Measurements from ENCODE around the gene MAP2K4. TPM values are rescaled to one million over a fixed set of nuclear protein-coding genes. Genes with fewer than 3 reads are reported as not detected.

Gene MAP2K4
- total and polyA plus RNA-seq, 2 of the 8 experiments (the other 6 are each of a cell fraction or from before 2014, with no cell fraction given): 14.2 to 37.3 TPM

GRCh38 chr17:12035673-12036072 is 15.0 kb downstream of the MAP2K4 start:
- H3K79me1 ChIP-seq (ENCODE audit: low read depth, low read length): peaks cover 13% of the 10 kb centered on the region
- TF ChIP-seq POLR2AphosphoS5 (IDR thresholded peaks at IDR 0.05; ENCODE audit: low read depth, low read length) (no peak), CREB1 (IDR thresholded peaks at IDR 0.05) (no peak)
- H4K20me1 ChIP-seq (replicated peaks in 1 of 2; ENCODE audit: control insufficient read depth in 1 of 2, insufficient read depth in 2 of 2, low read length in 2 of 2): no peaks in the 10 kb centered on the region
- H2AK5ac ChIP-seq (ENCODE audit: low read depth, low read length): no peak overlapping the region
- H3K56ac ChIP-seq (replicated peaks; ENCODE audit: insufficient read length, low read depth, low read length): no peak overlapping the region
- H3K4ac ChIP-seq (replicated peaks; ENCODE audit: insufficient read length, low read depth, low read length): no peak overlapping the region
- no peaks in the 10 kb centered on the region for H3K9me3 ChIP-seq (ENCODE audit: insufficient read depth in 2 of 2, low read depth in 1 of 2, low read length in 1 of 2)
- peaks cover 0 to 94% of the 10 kb centered on the region in 2 experiments; a peak in 3 of 4 replicates for H3K79me2 ChIP-seq (ENCODE audit: control insufficient read depth in 1 of 2, insufficient read depth in 2 of 2, low read length in 2 of 2)
- no peak overlapping the region for H2BK5ac ChIP-seq (ENCODE audit: low read depth, low read length)
- H3K23ac ChIP-seq (ENCODE audit: insufficient read length): no peak overlapping the region
- ChIA-PET POLR2A (ENCODE audit: partially characterized antibody) (interaction anchor here (1.9 kb wide), 1 partner anchor 15 kb away, joined by 6 read pairs; the partner anchor contains the start of gene MAP2K4), CTCF (ENCODE audit: partially characterized antibody) (interaction anchor here (1.4 kb wide), 1 partner anchor 10 kb away, joined by 4 read pairs; no protein-coding TSS in a partner anchor)
- H3K4me2 ChIP-seq (ENCODE audit: insufficient read depth in 1 of 2, low read depth in 2 of 2, low read length in 2 of 2): no peak overlapping the region
- DNase-seq (ENCODE audit: low read depth in 1 of 2, low spot score in 2 of 2) (no peak), FAIRE-seq (no peak)
- 90% methylated on average over 1 of the region's 1 CpG; no CpG with 5 or more reads in 1 of the 2 experiments for WGBS, 2 experiments (ENCODE audit: extremely low coverage in 1 of 2, insufficient coverage in 1 of 2, insufficient read length in 1 of 2, insufficient replicate concordance in 2 of 2, low coverage in 1 of 2, low lambda C conversion rate in 2 of 2, missing lambda C conversion rate in 1 of 2)
- no peak overlapping the region for H3K18ac ChIP-seq (ENCODE audit: extremely low read depth, low read length)
- H3K4me3 ChIP-seq (ENCODE audit: extremely low read depth in 1 of 4, insufficient read depth in 2 of 4, low read depth in 3 of 4, low read length in 4 of 4): no peak overlapping the region
- no peak overlapping the region for H3K9ac ChIP-seq (replicated peaks in 1 of 4; ENCODE audit: extremely low read depth in 1 of 4, low read depth in 3 of 4, low read length in 3 of 4)
- H2BK15ac ChIP-seq (ENCODE audit: low read length): no peak overlapping the region
- H3K23me2 ChIP-seq (ENCODE audit: low read depth, low read length): no peaks in the 10 kb centered on the region
- no peaks in the 10 kb centered on the region for H3K4me1 ChIP-seq (replicated peaks in 1 of 4; ENCODE audit: control insufficient read depth in 3 of 4, insufficient read depth in 4 of 4, low read length in 3 of 4)
- no peak overlapping the region for H4K8ac ChIP-seq (ENCODE audit: extremely low read depth, insufficient read depth, low read length)
- H2BK20ac ChIP-seq (ENCODE audit: low read length): no peak overlapping the region
- no peak overlapping the region for H4K5ac ChIP-seq (ENCODE audit: insufficient read length, low read depth, low read length)
- no peaks in the 10 kb centered on the region for H3K27me3 ChIP-seq (replicated peaks in 1 of 4; ENCODE audit: control insufficient read depth in 3 of 4, extremely low read depth in 1 of 4, insufficient read depth in 3 of 4, low read length in 3 of 4)
- H3K27ac ChIP-seq (ENCODE audit: low read depth, low read length): no peak overlapping the region
- H3K36me3 ChIP-seq (ENCODE audit: control insufficient read depth in 2 of 4, insufficient read depth in 4 of 4, low read length in 3 of 4): no peaks in the 10 kb centered on the region
- H3K14ac ChIP-seq (ENCODE audit: insufficient read length): no peak overlapping the region
- no peak overlapping the region for H2AFZ ChIP-seq (ENCODE audit: low read length)
- no peak overlapping the region for H4K91ac ChIP-seq (replicated peaks; ENCODE audit: insufficient read length, low read length)
- H2BK12ac ChIP-seq (ENCODE audit: low read depth, low read length): no peak overlapping the region
- H2BK120ac ChIP-seq (replicated peaks; ENCODE audit: low read depth, low read length): no peak overlapping the region
